Esophagus squamous epithelium (tissue), 4 donors: ENCODE measurements around the gene SORCS1.

Source experiments
- CTCF ChIP-seq, 6 experiments: fragments of 450-650 bp in 4 of 6; fragments of 200-600 bp in 2 of 6; sonication (generic) in 2 of 6; IDR thresholded peaks; one replicate each; pipeline ENCODE4 v1.5.1; 2016 to 2019; ENCODE audit warnings: antibody characterized with exemption in 6 of 6, mild to moderate bottlenecking in 4 of 6, moderate library complexity in 4 of 6
- POLR2A ChIP-seq, 4 donors: fragments of 450-650 bp; IDR thresholded peaks; one replicate each; pipeline ENCODE4 v1.6.1; 2017; ENCODE audit warnings: antibody characterized with exemption in 4 of 4, mild to moderate bottlenecking in 4 of 4, moderate library complexity in 3 of 4

GRCh38 chr10:106567629-106568028 is 596.9 kb downstream of the SORCS1 start:
- no peak for TF ChIP-seq POLR2A (IDR thresholded peaks at IDR 0.05)
- no peak for TF ChIP-seq CTCF (IDR thresholded peaks at IDR 0.05)
